GM18519 (cell line): ENCODE data around the gene IL1R2.

Experiments used
- ATAC-seq: cut with Tn5 transposase; IDR thresholded peaks from one replicate; pipeline ENCODE4 v1.9.1; 2021; ENCODE audit warnings: mild to moderate bottlenecking, moderate library complexity; ENCODE audit not compliant: unreplicated experiment, low FRiP score

The IL1R2 gene

GRCh38 chr2:101991721-101992145 lies at the start of gene IL1R2:
TSS of gene IL1R2 (plus strand) at chr2:101991960. CDS start at chr2:102008576, 16,616 bp downstream.
- no peak for ATAC-seq

GRCh38 chr2:101942851-101943250 lies 48.9 kb upstream of the IL1R2 start:
- no peak for ATAC-seq

- ATAC-seq: no peak
Measured at GRCh38 chr2:101946372-101947039, 45.3 kb upstream of the IL1R2 start.

- ATAC-seq: no peak
Measured at GRCh38 chr2:101947374-101947773, 44.4 kb upstream of the IL1R2 start.

- ATAC-seq: no peak
Measured at GRCh38 chr2:101948625-101949155, 43.1 kb upstream of the IL1R2 start.

GRCh38 chr2:101949304-101949703 lies 42.5 kb upstream of the IL1R2 start:
- no peak for ATAC-seq

GRCh38 chr2:101951296-101951695 lies 40.5 kb upstream of the IL1R2 start:
- ATAC-seq: no peak

- ATAC-seq: no peak
Measured at GRCh38 chr2:101952551-101952950, 39.2 kb upstream of the IL1R2 start.

- no peak for ATAC-seq
Measured at GRCh38 chr2:101956465-101957438, 35.0 kb upstream of the IL1R2 start.

GRCh38 chr2:101958061-101958460 lies 33.7 kb upstream of the IL1R2 start:
- no peak for ATAC-seq

- ATAC-seq: no peak
Measured at GRCh38 chr2:101960819-101961337, 30.9 kb upstream of the IL1R2 start.

- ATAC-seq: no peak
Measured at GRCh38 chr2:101961338-101962191, 30.2 kb upstream of the IL1R2 start.

- ATAC-seq: no peak
Measured at GRCh38 chr2:101962309-101962708, 29.5 kb upstream of the IL1R2 start.

GRCh38 chr2:101963198-101963597 lies 28.6 kb upstream of the IL1R2 start:
- ATAC-seq: no peak

- no peak for ATAC-seq
Measured at GRCh38 chr2:101967826-101968513, 23.8 kb upstream of the IL1R2 start.

- no peak for ATAC-seq
Measured at GRCh38 chr2:101969723-101970122, 22.0 kb upstream of the IL1R2 start.

- ATAC-seq: no peak
Measured at GRCh38 chr2:101970901-101971300, 20.9 kb upstream of the IL1R2 start.

- no peak for ATAC-seq
Measured at GRCh38 chr2:101971836-101972235, 19.9 kb upstream of the IL1R2 start.

- ATAC-seq: no peak
Measured at GRCh38 chr2:101972621-101973434, 18.9 kb upstream of the IL1R2 start.
